ENCODE data around the gene DEPDC1B. TPM values are rescaled to one million over a fixed set of nuclear protein-coding genes. Genes with fewer than 3 reads are reported as not detected.

DEPDC1B gene
- total and polyA plus RNA-seq, 2 of the 4 experiments (the other 2 are of a cell fraction): 4.4 to 9.3 TPM

DNA sequence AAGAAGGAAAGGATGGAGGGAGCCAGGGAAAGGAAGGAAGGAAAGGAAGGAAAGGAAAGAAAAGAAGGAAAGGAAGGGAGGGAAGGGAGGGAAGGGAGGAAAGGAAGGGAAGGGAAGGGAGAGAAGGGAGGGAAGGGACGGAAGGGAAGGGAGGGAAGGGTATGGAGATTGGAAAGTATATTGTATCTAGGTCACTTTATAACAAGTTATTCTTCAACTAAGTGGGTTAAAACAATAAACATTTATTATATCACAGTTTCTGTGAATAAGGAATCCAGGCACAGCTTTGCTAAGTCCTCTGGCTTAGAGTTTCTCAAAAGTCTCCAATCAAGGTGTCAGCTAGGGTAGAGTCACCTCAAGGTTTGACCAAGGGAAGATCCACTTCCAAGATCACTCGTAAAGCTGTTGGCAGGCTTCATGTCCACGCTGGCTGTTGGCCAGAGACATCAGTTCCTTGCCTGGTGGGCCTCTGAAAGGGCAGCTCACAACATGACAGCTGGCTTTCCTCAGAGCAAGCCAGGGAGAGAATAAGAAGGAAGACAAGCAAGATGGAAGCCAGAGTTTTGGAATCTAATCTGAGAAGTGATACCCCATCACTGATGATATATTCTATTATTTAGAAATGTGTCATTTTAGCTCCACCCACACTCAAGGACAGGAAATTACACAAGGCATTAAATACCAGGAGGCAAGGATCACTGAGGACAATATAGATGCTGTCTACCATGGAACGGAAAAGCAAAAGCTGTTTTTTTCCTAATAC is 105.1 kb downstream of the DEPDC1B start:
- peak overlapping the region in 1 of 2 experiments; percentile 35; a peak in 1 of 4 replicates for H4K8ac ChIP-seq (ENCODE audit: low read depth in 2 of 2, low read length in 2 of 2)
- no peak overlapping the region for H3K4me3 ChIP-seq (ENCODE audit: insufficient read depth, low read depth, low read length)
- H3K14ac ChIP-seq (replicated peaks; ENCODE audit: low read depth, low read length): no peak overlapping the region
- BruUV-seq (replicated peaks): no TSS peak
- H2BK20ac ChIP-seq (ENCODE audit: low read depth, low read length): no peak overlapping the region
- H2BK120ac ChIP-seq (ENCODE audit: low read depth, low read length): no peak overlapping the region
- no peaks in the 10 kb centered on the region for H3K36me3 ChIP-seq (ENCODE audit: control insufficient read depth, insufficient read depth, low read length)
- no peak overlapping the region for H4K5ac ChIP-seq (ENCODE audit: low read depth, low read length)
- H3K18ac ChIP-seq (ENCODE audit: low read depth, low read length): no peak overlapping the region
- H3K79me1 ChIP-seq (ENCODE audit: low read depth in 1 of 2, low read length in 2 of 2): no peaks in the 10 kb centered on the region
- no peak overlapping the region for H2AFZ ChIP-seq (replicated peaks; ENCODE audit: low read length, poor library complexity)
- CTCF ChIA-PET: no interaction called here
- H3K9ac ChIP-seq (ENCODE audit: low read depth, low read length): no peak overlapping the region
- H2BK5ac ChIP-seq (ENCODE audit: low read depth, low read length, poor library complexity, severe bottlenecking): no peak overlapping the region
- H2BK15ac ChIP-seq (ENCODE audit: low read depth, low read length): no peak overlapping the region
- in situ Hi-C loops (cut with MboI; ENCODE audit: low sequenced_read_pairs): no loop called here
- no peak overlapping the region for H3K23ac ChIP-seq (ENCODE audit: low read depth, low read length)
- no peak overlapping the region for H3K4ac ChIP-seq (ENCODE audit: low read depth, low read length)
- H3K27me3 ChIP-seq (ENCODE audit: control insufficient read depth, insufficient read depth, low read length): no peaks in the 10 kb centered on the region
- H3K9me3 ChIP-seq (ENCODE audit: control insufficient read depth, insufficient read depth, low read length): no peaks in the 10 kb centered on the region
- H3K9me1 ChIP-seq (ENCODE audit: insufficient read depth, low read length): no peaks in the 10 kb centered on the region
- H3K27ac ChIP-seq (ENCODE audit: insufficient read depth, low read length): no peak overlapping the region; the same call in 1 of the 2 replicates
- no peak overlapping the region for H2AK9ac ChIP-seq (replicated peaks; ENCODE audit: low read depth, low read length, poor library complexity)
- intact Hi-C loops (cut with micrococcal nuclease): no loop called here
- DNase-seq (no peak), ATAC-seq (ENCODE audit: low read depth) (no peak)
- dilution Hi-C loops (cut with HindIII; ENCODE audit: low sequenced_read_pairs, unreplicated experiment): no loop called here
- 0 out of 2 replicates have a peak, but pooled peaks cover 1% of the 10 kb centered on the region for H3K4me1 ChIP-seq (ENCODE audit: control insufficient read depth, insufficient read depth, low read length)
- no peak overlapping the region for H4K91ac ChIP-seq (ENCODE audit: insufficient read depth, low read depth, low read length)
- H4K20me1 ChIP-seq (ENCODE audit: insufficient read depth, low read length): no peaks in the 10 kb centered on the region
- H3K4me2 ChIP-seq (ENCODE audit: low read depth, low read length): no peak overlapping the region; the same call in 1 of the 2 replicates
- H3K56ac ChIP-seq (ENCODE audit: extremely low read depth, insufficient read depth, low read length): no peak overlapping the region
- POLR2A ChIA-PET (ENCODE audit: unreplicated experiment): no interaction called here
- no peak overlapping the region for H2AK5ac ChIP-seq (ENCODE audit: low read depth, low read length)
- TF ChIP-seq CEBPB (IDR thresholded peaks at IDR 0.05; ENCODE audit: low read depth, low read length): no peak
- TF ChIP-seq RCOR1 (IDR thresholded peaks at IDR 0.05; ENCODE audit: insufficient replicate concordance, low read length): no peak
- no peak for TF ChIP-seq MXI1 (IDR thresholded peaks at IDR 0.05; ENCODE audit: borderline replicate concordance, low read depth, low read length)
- TF ChIP-seq, protein P1, sequence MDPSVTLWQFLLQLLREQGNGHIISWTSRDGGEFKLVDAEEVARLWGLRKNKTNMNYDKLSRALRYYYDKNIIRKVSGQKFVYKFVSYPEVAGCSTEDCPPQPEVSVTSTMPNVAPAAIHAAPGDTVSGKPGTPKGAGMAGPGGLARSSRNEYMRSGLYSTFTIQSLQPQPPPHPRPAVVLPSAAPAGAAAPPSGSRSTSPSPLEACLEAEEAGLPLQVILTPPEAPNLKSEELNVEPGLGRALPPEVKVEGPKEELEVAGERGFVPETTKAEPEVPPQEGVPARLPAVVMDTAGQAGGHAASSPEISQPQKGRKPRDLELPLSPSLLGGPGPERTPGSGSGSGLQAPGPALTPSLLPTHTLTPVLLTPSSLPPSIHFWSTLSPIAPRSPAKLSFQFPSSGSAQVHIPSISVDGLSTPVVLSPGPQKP (IDR thresholded peaks at IDR 0.05; ENCODE audit: borderline replicate concordance, low read depth, low read length): no peak
- no peak for TF ChIP-seq FOS (IDR thresholded peaks at IDR 0.05; ENCODE audit: low read depth, low read length)
- TF ChIP-seq RFX5 (IDR thresholded peaks at IDR 0.05; ENCODE audit: low read depth, low read length): no peak
- TF ChIP-seq MAFK (IDR thresholded peaks at IDR 0.05; ENCODE audit: low read depth, low read length): no peak
- no peak for TF ChIP-seq POLR2A (IDR thresholded peaks at IDR 0.05; ENCODE audit: low read depth, low read length)
- TF ChIP-seq, protein P2, sequence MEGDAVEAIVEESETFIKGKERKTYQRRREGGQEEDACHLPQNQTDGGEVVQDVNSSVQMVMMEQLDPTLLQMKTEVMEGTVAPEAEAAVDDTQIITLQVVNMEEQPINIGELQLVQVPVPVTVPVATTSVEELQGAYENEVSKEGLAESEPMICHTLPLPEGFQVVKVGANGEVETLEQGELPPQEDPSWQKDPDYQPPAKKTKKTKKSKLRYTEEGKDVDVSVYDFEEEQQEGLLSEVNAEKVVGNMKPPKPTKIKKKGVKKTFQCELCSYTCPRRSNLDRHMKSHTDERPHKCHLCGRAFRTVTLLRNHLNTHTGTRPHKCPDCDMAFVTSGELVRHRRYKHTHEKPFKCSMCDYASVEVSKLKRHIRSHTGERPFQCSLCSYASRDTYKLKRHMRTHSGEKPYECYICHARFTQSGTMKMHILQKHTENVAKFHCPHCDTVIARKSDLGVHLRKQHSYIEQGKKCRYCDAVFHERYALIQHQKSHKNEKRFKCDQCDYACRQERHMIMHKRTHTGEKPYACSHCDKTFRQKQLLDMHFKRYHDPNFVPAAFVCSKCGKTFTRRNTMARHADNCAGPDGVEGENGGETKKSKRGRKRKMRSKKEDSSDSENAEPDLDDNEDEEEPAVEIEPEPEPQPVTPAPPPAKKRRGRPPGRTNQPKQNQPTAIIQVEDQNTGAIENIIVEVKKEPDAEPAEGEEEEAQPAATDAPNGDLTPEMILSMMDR (conservative IDR thresholded peaks at IDR 0.05; ENCODE audit: low read depth, low read length): no peak
- WGBS, 2 experiments (ENCODE audit: extremely low coverage in 2 of 2, insufficient read length in 1 of 2): 39 to 78% methylated on average over 1 to 2 of the region's 4 CpGs

All from IMR-90 (cell line).